ENCODE measurements around the gene RRM2. TPM values are rescaled to one million over a fixed set of nuclear protein-coding genes. Genes with fewer than 3 reads are reported as not detected.

RRM2 gene
- total and polyA plus RNA-seq, 8 donors, result 1.2 to 30.3 (median 12.8) TPM

GRCh38 chr2:10129490-10129889 lies 7.0 kb downstream of the RRM2 start:
- DNase-seq, result no peak
- intact Hi-C loops (cut with DNase I; ENCODE audit: low total_unique reads), result no loop called here
- Histone ChIP-seq H3K36me3 (no peaks in the 10 kb centered on the region), H3K9me3 (no peaks in the 10 kb centered on the region), H3K27ac (no peak overlapping the region), H3K4me1 (peaks cover 0 to 39% (median 4%) of the 10 kb centered on the region in 4 donors), H3K4me3 (no peak overlapping the region), H3K27me3 (no peaks in the 10 kb centered on the region)
- no peak for TF ChIP-seq POLR2AphosphoS5 (IDR thresholded peaks at IDR 0.05)
- TF ChIP-seq POLR2A (IDR thresholded peaks at IDR 0.05), result no peak
- TF ChIP-seq EP300 (IDR thresholded peaks at IDR 0.05), result no peak
- no peak for TF ChIP-seq CTCF (IDR thresholded peaks at IDR 0.05)
- WGBS, 5 donors, result 24 to 61% (median 40%) methylated on average over 3 of the region's 3 CpGs

GRCh38 chr2:10132043-10132575 lies 9.6 kb downstream of the RRM2 start:
- H3K27ac ChIP-seq, result no peak overlapping the region
- no peaks in the 10 kb centered on the region for H3K27me3 ChIP-seq
- 65 to 83% (median 74%) methylated on average over 7 of the region's 7 CpGs for WGBS, 5 donors
- H3K9me3 ChIP-seq, result no peaks in the 10 kb centered on the region
- no peaks in the 10 kb centered on the region for H3K36me3 ChIP-seq
- H3K4me3 ChIP-seq, result no peak overlapping the region
- intact Hi-C loops (cut with DNase I; ENCODE audit: low total_unique reads), result loop anchor here (10.0 kb wide), 1 partner anchor 163 kb away; no protein-coding TSS in a partner anchor
- DNase-seq, result no peak
- peaks cover 0 to 15% (median 0%) of the 10 kb centered on the region in 4 donors for H3K4me1 ChIP-seq
- no peak for TF ChIP-seq EP300 (IDR thresholded peaks at IDR 0.05)
- TF ChIP-seq POLR2A (IDR thresholded peaks at IDR 0.05), result no peak
- no peak for TF ChIP-seq POLR2AphosphoS5 (IDR thresholded peaks at IDR 0.05)
- TF ChIP-seq CTCF (IDR thresholded peaks at IDR 0.05), result no peak

DNA sequence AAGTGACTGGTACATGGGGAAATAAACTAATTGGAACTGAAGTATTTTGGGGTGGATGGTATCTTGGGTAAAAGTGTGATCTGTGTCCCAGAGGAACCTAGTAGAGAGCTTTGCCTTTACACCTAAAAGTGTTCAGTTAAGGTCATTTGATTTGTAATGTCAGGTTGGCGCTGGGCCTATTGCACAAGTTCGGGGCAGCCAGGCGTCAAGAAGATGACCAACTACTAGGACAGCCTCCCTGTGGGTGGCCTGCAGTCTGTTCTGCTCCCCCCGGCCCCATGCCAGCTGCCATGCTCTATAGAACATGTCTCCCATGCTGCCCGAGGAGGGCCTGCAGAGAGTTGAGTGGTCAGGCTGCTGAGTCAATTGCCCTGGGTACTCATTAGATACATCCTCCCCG lies 10.1 kb downstream of the RRM2 start:
- DNase-seq, result no peak
- intact Hi-C loops (cut with DNase I; ENCODE audit: low total_unique reads), result loop anchor here (10.0 kb wide), 1 partner anchor 162 kb away; no protein-coding TSS in a partner anchor

DNA sequence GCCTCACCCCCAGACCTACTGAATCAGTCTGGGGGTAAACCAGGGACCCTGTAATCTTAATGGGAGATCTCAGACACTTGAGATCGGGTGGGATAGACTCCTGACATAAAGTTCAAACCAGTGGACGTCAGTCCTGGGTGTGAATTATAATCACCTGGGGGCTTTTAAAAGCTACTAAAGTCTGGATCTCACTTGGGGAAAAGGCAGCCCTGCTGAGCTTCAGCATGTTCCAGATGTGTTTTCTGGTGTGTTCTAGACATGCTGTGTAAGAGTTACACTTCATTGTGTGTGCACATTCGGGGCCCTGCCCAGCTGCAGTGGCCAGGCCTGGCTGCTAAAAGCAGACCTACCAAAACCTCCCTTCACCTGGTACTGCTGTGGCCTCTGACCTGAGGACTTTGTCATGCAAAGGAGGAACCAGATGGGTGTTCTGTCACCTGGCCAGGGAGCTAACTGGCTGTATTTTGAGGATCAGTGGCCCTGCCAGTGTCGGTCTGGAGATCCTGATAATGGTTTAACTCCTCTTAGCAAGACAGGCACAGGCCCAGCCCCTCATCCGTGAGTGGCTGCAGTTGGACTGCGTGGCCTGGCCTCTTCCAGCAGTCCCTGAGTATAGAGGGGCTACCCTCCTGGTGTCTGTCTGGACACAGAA lies 10.6 kb downstream of the RRM2 start:
- TF ChIP-seq CTCF (IDR thresholded peaks at IDR 0.05) (no peak), POLR2A (IDR thresholded peaks at IDR 0.05) (no peak), EP300 (IDR thresholded peaks at IDR 0.05) (no peak), POLR2AphosphoS5 (IDR thresholded peaks at IDR 0.05) (no peak)
- Histone ChIP-seq H3K27me3 (no peaks in the 10 kb centered on the region), H3K9me3 (no peaks in the 10 kb centered on the region), H3K36me3 (no peaks in the 10 kb centered on the region), H3K4me3 (no peak overlapping the region), H3K4me1 (peaks cover 0 to 8% (median 0%) of the 10 kb centered on the region in 4 donors), H3K27ac (no peak overlapping the region)
- DNase-seq, result no peak
- 69 to 84% (median 75%) methylated on average over 5 to 6 of the region's 6 CpGs for WGBS, 5 donors
- intact Hi-C loops (cut with DNase I; ENCODE audit: low total_unique reads), result loop anchor here (10.0 kb wide), 1 partner anchor 162 kb away; no protein-coding TSS in a partner anchor

More for the DNA sequence above, 10.1 kb downstream of the RRM2 start:
- Histone ChIP-seq H3K36me3 (no peaks in the 10 kb centered on the region), H3K4me3 (no peak overlapping the region), H3K4me1 (peaks cover 0 to 10% (median 0%) of the 10 kb centered on the region in 4 donors), H3K27me3 (no peaks in the 10 kb centered on the region), H3K9me3 (no peaks in the 10 kb centered on the region), H3K27ac (no peak overlapping the region)
- WGBS, 5 donors, result 91 to 100% (median 93%) methylated on average over 5 to 6 of the region's 6 CpGs
- no peak for TF ChIP-seq POLR2A (IDR thresholded peaks at IDR 0.05)
- TF ChIP-seq CTCF (IDR thresholded peaks at IDR 0.05), result no peak
- TF ChIP-seq EP300 (IDR thresholded peaks at IDR 0.05), result no peak
- no peak for TF ChIP-seq POLR2AphosphoS5 (IDR thresholded peaks at IDR 0.05)

Measured in stomach (tissue), 9 donors.